ENCODE measurements around the gene AIG1. TPM values are rescaled to one million over a fixed set of nuclear protein-coding genes. Genes with fewer than 3 reads are reported as not detected.

Gene AIG1
- total and polyA plus RNA-seq, 2 of the 4 experiments (the other 2 are of a cell fraction) = 21.3 to 27.1 TPM

- Histone ChIP-seq H3K23ac (ENCODE audit: low read depth, low read length) (no peak overlapping the region), H2AK5ac (ENCODE audit: low read depth, low read length) (no peak overlapping the region), H2AFZ (replicated peaks; ENCODE audit: low read length, poor library complexity) (peak overlapping the region; percentile 37), H3K4me2 (ENCODE audit: low read depth, low read length) (no peak overlapping the region), H3K9me1 (ENCODE audit: insufficient read depth, low read length) (no peaks in the 10 kb centered on the region; the same call in 1 of the 2 replicates), H3K36me3 (ENCODE audit: control insufficient read depth, insufficient read depth, low read length) (no peaks in the 10 kb centered on the region), H2BK5ac (ENCODE audit: low read depth, low read length, poor library complexity, severe bottlenecking) (no peak overlapping the region), H3K27ac (ENCODE audit: insufficient read depth, low read length) (no peak overlapping the region), H4K20me1 (ENCODE audit: insufficient read depth, low read length) (no peaks in the 10 kb centered on the region), H2BK20ac (ENCODE audit: low read depth, low read length) (no peak overlapping the region), H2AK9ac (replicated peaks; ENCODE audit: low read depth, low read length, poor library complexity) (no peak overlapping the region), H3K18ac (ENCODE audit: low read depth, low read length) (no peak overlapping the region), H3K9me3 (ENCODE audit: control insufficient read depth, insufficient read depth, low read length) (no peaks in the 10 kb centered on the region), H3K27me3 (ENCODE audit: control insufficient read depth, insufficient read depth, low read length) (no peaks in the 10 kb centered on the region), H3K79me1 (ENCODE audit: low read depth in 1 of 2, low read length in 2 of 2) (no peaks in the 10 kb centered on the region), H3K4ac (ENCODE audit: low read depth, low read length) (no peak overlapping the region), H3K4me1 (ENCODE audit: control insufficient read depth, insufficient read depth, low read length) (peaks cover 3% of the 10 kb centered on the region; the same call in 1 of the 2 replicates), H3K56ac (ENCODE audit: extremely low read depth, insufficient read depth, low read length) (no peak overlapping the region), H3K14ac (replicated peaks; ENCODE audit: low read depth, low read length) (0 out of 2 replicates have a peak overlapping the region, but pooled peaks have one; percentile 32), H2BK15ac (ENCODE audit: low read depth, low read length) (no peak overlapping the region), H3K4me3 (ENCODE audit: insufficient read depth, low read depth, low read length) (no peak overlapping the region), H4K5ac (ENCODE audit: low read depth, low read length) (no peak overlapping the region), H2BK120ac (ENCODE audit: low read depth, low read length) (no peak overlapping the region), H4K91ac (ENCODE audit: insufficient read depth, low read depth, low read length) (no peak overlapping the region), H4K8ac (ENCODE audit: low read depth in 2 of 2, low read length in 2 of 2) (no peak overlapping the region), H3K9ac (ENCODE audit: low read depth, low read length) (no peak overlapping the region)
- TF ChIP-seq, protein P1, sequence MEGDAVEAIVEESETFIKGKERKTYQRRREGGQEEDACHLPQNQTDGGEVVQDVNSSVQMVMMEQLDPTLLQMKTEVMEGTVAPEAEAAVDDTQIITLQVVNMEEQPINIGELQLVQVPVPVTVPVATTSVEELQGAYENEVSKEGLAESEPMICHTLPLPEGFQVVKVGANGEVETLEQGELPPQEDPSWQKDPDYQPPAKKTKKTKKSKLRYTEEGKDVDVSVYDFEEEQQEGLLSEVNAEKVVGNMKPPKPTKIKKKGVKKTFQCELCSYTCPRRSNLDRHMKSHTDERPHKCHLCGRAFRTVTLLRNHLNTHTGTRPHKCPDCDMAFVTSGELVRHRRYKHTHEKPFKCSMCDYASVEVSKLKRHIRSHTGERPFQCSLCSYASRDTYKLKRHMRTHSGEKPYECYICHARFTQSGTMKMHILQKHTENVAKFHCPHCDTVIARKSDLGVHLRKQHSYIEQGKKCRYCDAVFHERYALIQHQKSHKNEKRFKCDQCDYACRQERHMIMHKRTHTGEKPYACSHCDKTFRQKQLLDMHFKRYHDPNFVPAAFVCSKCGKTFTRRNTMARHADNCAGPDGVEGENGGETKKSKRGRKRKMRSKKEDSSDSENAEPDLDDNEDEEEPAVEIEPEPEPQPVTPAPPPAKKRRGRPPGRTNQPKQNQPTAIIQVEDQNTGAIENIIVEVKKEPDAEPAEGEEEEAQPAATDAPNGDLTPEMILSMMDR (conservative IDR thresholded peaks at IDR 0.05; ENCODE audit: low read depth, low read length) = no peak
- TF ChIP-seq RCOR1 (IDR thresholded peaks at IDR 0.05; ENCODE audit: insufficient replicate concordance, low read length) = no peak
- TF ChIP-seq POLR2A (IDR thresholded peaks at IDR 0.05; ENCODE audit: low read depth, low read length) = no peak
- TF ChIP-seq SMC3 (IDR thresholded peaks at IDR 0.05; ENCODE audit: low read depth, low read length) = no peak
- TF ChIP-seq, protein P2, sequence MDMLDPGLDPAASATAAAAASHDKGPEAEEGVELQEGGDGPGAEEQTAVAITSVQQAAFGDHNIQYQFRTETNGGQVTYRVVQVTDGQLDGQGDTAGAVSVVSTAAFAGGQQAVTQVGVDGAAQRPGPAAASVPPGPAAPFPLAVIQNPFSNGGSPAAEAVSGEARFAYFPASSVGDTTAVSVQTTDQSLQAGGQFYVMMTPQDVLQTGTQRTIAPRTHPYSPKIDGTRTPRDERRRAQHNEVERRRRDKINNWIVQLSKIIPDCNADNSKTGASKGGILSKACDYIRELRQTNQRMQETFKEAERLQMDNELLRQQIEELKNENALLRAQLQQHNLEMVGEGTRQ (IDR thresholded peaks at IDR 0.05; ENCODE audit: low read depth, low read length) = no peak
- TF ChIP-seq FOS (IDR thresholded peaks at IDR 0.05; ENCODE audit: low read depth, low read length) = no peak
- TF ChIP-seq RFX5 (IDR thresholded peaks at IDR 0.05; ENCODE audit: low read depth, low read length) = no peak
- no peak for TF ChIP-seq NFE2L2 (IDR thresholded peaks at IDR 0.05; ENCODE audit: low read depth, low read length)
- TF ChIP-seq MAFK (IDR thresholded peaks at IDR 0.05; ENCODE audit: low read depth, low read length) = no peak
- no peak for TF ChIP-seq BHLHE40 (IDR thresholded peaks at IDR 0.05; ENCODE audit: low read depth, low read length)
- TF ChIP-seq CEBPB (IDR thresholded peaks at IDR 0.05; ENCODE audit: low read depth, low read length) = no peak
- TF ChIP-seq CHD1 (IDR thresholded peaks at IDR 0.05; ENCODE audit: low read depth, low read length) = no peak
- no peak for TF ChIP-seq MAZ (IDR thresholded peaks at IDR 0.05; ENCODE audit: borderline replicate concordance, low read depth, low read length)
- TF ChIP-seq, protein P3, sequence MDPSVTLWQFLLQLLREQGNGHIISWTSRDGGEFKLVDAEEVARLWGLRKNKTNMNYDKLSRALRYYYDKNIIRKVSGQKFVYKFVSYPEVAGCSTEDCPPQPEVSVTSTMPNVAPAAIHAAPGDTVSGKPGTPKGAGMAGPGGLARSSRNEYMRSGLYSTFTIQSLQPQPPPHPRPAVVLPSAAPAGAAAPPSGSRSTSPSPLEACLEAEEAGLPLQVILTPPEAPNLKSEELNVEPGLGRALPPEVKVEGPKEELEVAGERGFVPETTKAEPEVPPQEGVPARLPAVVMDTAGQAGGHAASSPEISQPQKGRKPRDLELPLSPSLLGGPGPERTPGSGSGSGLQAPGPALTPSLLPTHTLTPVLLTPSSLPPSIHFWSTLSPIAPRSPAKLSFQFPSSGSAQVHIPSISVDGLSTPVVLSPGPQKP (IDR thresholded peaks at IDR 0.05; ENCODE audit: borderline replicate concordance, low read depth, low read length) = no peak
- in situ Hi-C loops (cut with MboI; ENCODE audit: low sequenced_read_pairs) (no loop called here), intact Hi-C loops (cut with micrococcal nuclease) (no loop called here), dilution Hi-C loops (cut with HindIII; ENCODE audit: low sequenced_read_pairs, unreplicated experiment) (no loop called here)
- CTCF ChIA-PET = interaction anchor here (0.7 kb wide), 1 partner anchor 11 kb away, joined by 3 read pairs; no protein-coding TSS in a partner anchor
- ATAC-seq (ENCODE audit: low read depth) = no peak
- DNase-seq = no peak
- POLR2A ChIA-PET (ENCODE audit: unreplicated experiment) = no interaction called here
- no TSS peak for BruUV-seq (replicated peaks)
Observed at GRCh38 chr6:143339223-143339622, 278.5 kb downstream of the AIG1 start.
